Measurements from ENCODE around the gene DHRS4. TPM values are rescaled to one million over a fixed set of nuclear protein-coding genes. Genes with fewer than 3 reads are reported as not detected.
"Not testable (repeated sequence)": the region's sequence is repeated elsewhere in the genome, so short reads cannot be mapped to it uniquely, and the experiment has no call there.

Gene DHRS4
- total and polyA plus RNA-seq, 9 of the 15 experiments (the other 6 are each of a cell fraction or from before 2014, with no cell fraction given): 0.51 to 35.9 (median 10.1) TPM

- FAIRE-seq; H3K79me2 ChIP-seq (ENCODE audit: control insufficient read depth, insufficient read depth, low read length); H3K4me1 ChIP-seq (replicated peaks in 1 of 2; ENCODE audit: control insufficient read depth in 2 of 2, insufficient read depth in 2 of 2, low read length in 2 of 2); H3K9me3 ChIP-seq (replicated peaks; ENCODE audit: control insufficient read depth, insufficient read depth, low read depth, low read length); H3K9me1 ChIP-seq (ENCODE audit: control insufficient read depth, insufficient read depth, low read length); H3K36me3 ChIP-seq (ENCODE audit: control insufficient read depth, insufficient read depth, low read length); H3K27ac ChIP-seq (ENCODE audit: extremely low read depth, low read depth, low read length); H3K4me3 ChIP-seq; intact Hi-C loops (cut with micrococcal nuclease); H3K4me2 ChIP-seq (ENCODE audit: insufficient read depth, low read length); CTCF ChIA-PET (ENCODE audit: low intra/inter-chr PET ratio); in situ Hi-C loops (cut with MboI); H2AFZ ChIP-seq (ENCODE audit: low read depth, low read length); POLR2A ChIA-PET; H4K20me1 ChIP-seq (replicated peaks; ENCODE audit: control insufficient read depth, insufficient read depth, low read length); H3K9ac ChIP-seq (ENCODE audit: insufficient read depth in 1 of 2, low read depth in 2 of 2, low read length in 2 of 2); DNase-seq (ENCODE audit: extremely low read depth in 1 of 4, low spot score in 3 of 4); H3K27me3 ChIP-seq (ENCODE audit: control insufficient read depth in 2 of 2, insufficient read depth in 2 of 2, low read length in 2 of 2); BruUV-seq (replicated peaks); ATAC-seq: not testable (repeated sequence)
Measured at GRCh38 chr14:23974041-23974440, 20.5 kb downstream of the DHRS4 start.

- not testable (repeated sequence) for BruUV-seq (replicated peaks)
Measured at GRCh38 chr14:23977208-23977607, 23.6 kb downstream of the DHRS4 start.

GRCh38 chr14:23981951-23982813 lies 28.6 kb downstream of the DHRS4 start:
- H2AFZ ChIP-seq (ENCODE audit: low read depth, low read length); H3K9ac ChIP-seq (ENCODE audit: insufficient read depth in 1 of 2, low read depth in 2 of 2, low read length in 2 of 2); H3K9me1 ChIP-seq (ENCODE audit: control insufficient read depth, insufficient read depth, low read length); H4K20me1 ChIP-seq (replicated peaks; ENCODE audit: control insufficient read depth, insufficient read depth, low read length); intact Hi-C loops (cut with micrococcal nuclease); H3K27ac ChIP-seq (ENCODE audit: extremely low read depth, low read depth, low read length); H3K9me3 ChIP-seq (replicated peaks; ENCODE audit: control insufficient read depth, insufficient read depth, low read depth, low read length); in situ Hi-C loops (cut with MboI); H3K4me1 ChIP-seq (replicated peaks in 1 of 2; ENCODE audit: control insufficient read depth in 2 of 2, insufficient read depth in 2 of 2, low read length in 2 of 2); BruUV-seq (replicated peaks); ATAC-seq; FAIRE-seq; H3K4me2 ChIP-seq (ENCODE audit: insufficient read depth, low read length); POLR2A ChIA-PET; H3K79me2 ChIP-seq (ENCODE audit: control insufficient read depth, insufficient read depth, low read length); CTCF ChIA-PET (ENCODE audit: low intra/inter-chr PET ratio); H3K4me3 ChIP-seq; DNase-seq (ENCODE audit: extremely low read depth in 1 of 4, low spot score in 3 of 4); H3K36me3 ChIP-seq (ENCODE audit: control insufficient read depth, insufficient read depth, low read length); H3K27me3 ChIP-seq (ENCODE audit: control insufficient read depth in 2 of 2, insufficient read depth in 2 of 2, low read length in 2 of 2): not testable (repeated sequence)
- WGBS (ENCODE audit: insufficient coverage, low coverage, missing lambda C conversion rate): no CpG with 5 or more reads among the region's 10 CpGs

More at GRCh38 chr14:23977208-23977607, 23.6 kb downstream of the DHRS4 start:
- H4K20me1 ChIP-seq (replicated peaks; ENCODE audit: control insufficient read depth, insufficient read depth, low read length); H3K36me3 ChIP-seq (ENCODE audit: control insufficient read depth, insufficient read depth, low read length); H3K79me2 ChIP-seq (ENCODE audit: control insufficient read depth, insufficient read depth, low read length); CTCF ChIA-PET (ENCODE audit: low intra/inter-chr PET ratio); H3K9me3 ChIP-seq (replicated peaks; ENCODE audit: control insufficient read depth, insufficient read depth, low read depth, low read length); FAIRE-seq; DNase-seq (ENCODE audit: extremely low read depth in 1 of 4, low spot score in 3 of 4); H3K27me3 ChIP-seq (ENCODE audit: control insufficient read depth in 2 of 2, insufficient read depth in 2 of 2, low read length in 2 of 2); ATAC-seq; H3K27ac ChIP-seq (ENCODE audit: extremely low read depth, low read depth, low read length); H2AFZ ChIP-seq (ENCODE audit: low read depth, low read length); H3K9me1 ChIP-seq (ENCODE audit: control insufficient read depth, insufficient read depth, low read length); H3K4me3 ChIP-seq; H3K9ac ChIP-seq (ENCODE audit: insufficient read depth in 1 of 2, low read depth in 2 of 2, low read length in 2 of 2); H3K4me2 ChIP-seq (ENCODE audit: insufficient read depth, low read length); H3K4me1 ChIP-seq (replicated peaks in 1 of 2; ENCODE audit: control insufficient read depth in 2 of 2, insufficient read depth in 2 of 2, low read length in 2 of 2); intact Hi-C loops (cut with micrococcal nuclease): not testable (repeated sequence)
- POLR2A ChIA-PET: interaction anchor here (0.6 kb wide), 1 partner anchor 132 kb away, joined by 3 read pairs; no protein-coding TSS in a partner anchor
- WGBS (ENCODE audit: insufficient coverage, low coverage, missing lambda C conversion rate): 53% methylated on average over 2 of the region's 2 CpGs
- in situ Hi-C loops (cut with MboI): loop anchor here (5.0 kb wide), 1 partner anchor 35 kb away; no protein-coding TSS in a partner anchor
